H1 (cell line): ENCODE results near the gene KRT3.

Source experiments
- BACH1 ChIP-seq: IDR thresholded peaks from 2 replicates; pipeline ENCODE4 v1.6.1; 2012; ENCODE audit warnings: low read length, improper control_type of control experiment
- EZH2 ChIP-seq: fragments of 200-600 bp; sonication (generic); IDR thresholded peaks from 2 replicates; pipeline ENCODE4 v1.7.1; 2012; ENCODE audit warnings: low read depth, mild to moderate bottlenecking, moderate library complexity, low read length, inconsistent platforms; ENCODE audit not compliant: severe bottlenecking
- FOSL1 ChIP-seq: IDR thresholded peaks from 2 replicates; pipeline ENCODE4 v1.6.1; 2011; ENCODE audit warnings: mild to moderate bottlenecking, low read depth, low read length, moderate library complexity; ENCODE audit not compliant: insufficient read depth
- PHF8 ChIP-seq: fragments of 200-600 bp; sonication (generic); conservative IDR thresholded peaks from 2 replicates; pipeline ENCODE4 v1.7.1; 2012; ENCODE audit warnings: low read depth, mild to moderate bottlenecking, inconsistent platforms, low read length, moderate library complexity
- POLR2A ChIP-seq, 2 experiments: IDR thresholded peaks; 1 replicate in 1 of 2; 2 replicates in 1 of 2; pipeline ENCODE4 v1.6.1; 2011; ENCODE audit warnings: low read depth in 2 of 2, low read length in 2 of 2, mild to moderate bottlenecking in 2 of 2; ENCODE audit errors: control extremely low read depth in 1 of 2
- POU5F1 ChIP-seq: IDR thresholded peaks from 2 replicates; pipeline ENCODE4 v1.6.1; 2011; ENCODE audit warnings: low read depth, mild to moderate bottlenecking, low read length, moderate library complexity
- RNF2 ChIP-seq: fragments of 200-900, 300-1000 bp; sonication (generic); IDR thresholded peaks from 2 replicates; pipeline ENCODE4 v1.7.1; 2016; ENCODE audit warnings: borderline replicate concordance, low read depth, mild to moderate bottlenecking, antibody characterized with exemption, low read length; ENCODE audit not compliant: poor library complexity, severe bottlenecking; ENCODE audit errors: missing control alignments
- TF ChIP-seq, protein P1 (sequence below), 3 experiments: IDR thresholded peaks; 1 replicate in 2 of 3; 2 replicates in 1 of 3; pipeline versions ENCODE4 v1.5.1 to v1.6.1; 2011; ENCODE audit warnings: low read length in 3 of 3, mild to moderate bottlenecking in 3 of 3, inconsistent platforms in 2 of 3, low read depth in 1 of 3, moderate library complexity in 1 of 3; ENCODE audit not compliant: insufficient read depth in 1 of 3; ENCODE audit errors: control extremely low read depth in 1 of 3

DNA sequence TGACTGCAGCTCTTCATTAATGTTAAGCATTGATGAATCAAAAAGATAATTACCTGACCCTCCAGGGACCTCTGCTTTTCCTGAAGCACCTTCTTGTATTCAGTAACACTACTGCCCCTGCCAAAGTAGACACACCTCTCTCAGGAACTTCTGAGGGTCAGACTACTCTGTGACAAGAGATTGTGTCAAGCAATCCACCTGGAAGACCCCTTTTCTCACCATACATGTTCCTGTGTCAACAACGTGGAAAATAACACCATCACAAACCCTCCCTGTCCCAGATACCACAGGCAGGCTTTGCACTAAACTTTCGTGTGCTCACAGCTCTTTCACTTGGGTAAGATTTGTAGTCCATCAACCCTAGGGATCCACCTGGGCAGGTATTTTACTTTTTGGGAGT lies 31.9 kb downstream of the KRT3 start:
- TF ChIP-seq POLR2A (IDR thresholded peaks at IDR 0.05; ENCODE audit: control extremely low read depth in 1 of 2, low read depth in 2 of 2, low read length in 2 of 2) (no peak), EZH2 (no peak), BACH1 (no peak), RNF2 (no peak), FOSL1 (no peak), PHF8 (no peak), POU5F1 (no peak)
- TF ChIP-seq, protein P1, sequence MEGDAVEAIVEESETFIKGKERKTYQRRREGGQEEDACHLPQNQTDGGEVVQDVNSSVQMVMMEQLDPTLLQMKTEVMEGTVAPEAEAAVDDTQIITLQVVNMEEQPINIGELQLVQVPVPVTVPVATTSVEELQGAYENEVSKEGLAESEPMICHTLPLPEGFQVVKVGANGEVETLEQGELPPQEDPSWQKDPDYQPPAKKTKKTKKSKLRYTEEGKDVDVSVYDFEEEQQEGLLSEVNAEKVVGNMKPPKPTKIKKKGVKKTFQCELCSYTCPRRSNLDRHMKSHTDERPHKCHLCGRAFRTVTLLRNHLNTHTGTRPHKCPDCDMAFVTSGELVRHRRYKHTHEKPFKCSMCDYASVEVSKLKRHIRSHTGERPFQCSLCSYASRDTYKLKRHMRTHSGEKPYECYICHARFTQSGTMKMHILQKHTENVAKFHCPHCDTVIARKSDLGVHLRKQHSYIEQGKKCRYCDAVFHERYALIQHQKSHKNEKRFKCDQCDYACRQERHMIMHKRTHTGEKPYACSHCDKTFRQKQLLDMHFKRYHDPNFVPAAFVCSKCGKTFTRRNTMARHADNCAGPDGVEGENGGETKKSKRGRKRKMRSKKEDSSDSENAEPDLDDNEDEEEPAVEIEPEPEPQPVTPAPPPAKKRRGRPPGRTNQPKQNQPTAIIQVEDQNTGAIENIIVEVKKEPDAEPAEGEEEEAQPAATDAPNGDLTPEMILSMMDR (IDR thresholded peaks at IDR 0.05; ENCODE audit: control extremely low read depth in 1 of 3, insufficient read depth in 1 of 3, low read depth in 1 of 3, low read length in 3 of 3): no peak
